GOT3 (cell line): ENCODE data around the gene MCRIP2.
"Not testable (repeated sequence)": the region's sequence is repeated elsewhere in the genome, so short reads cannot be mapped to it uniquely, and the experiment has no call there.

Experiments used
- DNase-seq: peaks from one replicate; lab custom pipeline; 2025; ENCODE audit warnings: mixed read lengths; lab: John Stamatoyannopoulos, UW

MCRIP2 gene

GRCh38 chr16:641326-642188 is at the start of gene MCRIP2:
MCRIP2 (plus strand) TSS chr16:641828; CDS start chr16:641992, 164 bp downstream.
- DNase-seq: peak; percentile 29

- DNase-seq: no peak
Measured at GRCh38 chr16:591892-592517, 49.6 kb upstream of the MCRIP2 start.

GRCh38 chr16:592518-593306 is 48.9 kb upstream of the MCRIP2 start:
- no peak for DNase-seq

- no peak for DNase-seq
Measured at GRCh38 chr16:593406-593805, 48.2 kb upstream of the MCRIP2 start.

GRCh38 chr16:593807-594206 is 47.8 kb upstream of the MCRIP2 start:
- no peak for DNase-seq

- DNase-seq: no peak
Measured at GRCh38 chr16:595094-595528, 46.5 kb upstream of the MCRIP2 start.

GRCh38 chr16:595942-596735 is 45.5 kb upstream of the MCRIP2 start:
- no peak for DNase-seq

GRCh38 chr16:596736-597060 is 44.9 kb upstream of the MCRIP2 start:
- no peak for DNase-seq

- DNase-seq: not testable (repeated sequence)
Measured at GRCh38 chr16:597655-598054, 44.0 kb upstream of the MCRIP2 start.

- no peak for DNase-seq
Measured at GRCh38 chr16:598823-599739, 42.5 kb upstream of the MCRIP2 start.

GRCh38 chr16:600781-601180 is 40.8 kb upstream of the MCRIP2 start:
- DNase-seq: no peak

- no peak for DNase-seq
Measured at GRCh38 chr16:603933-604332, 37.7 kb upstream of the MCRIP2 start.

GRCh38 chr16:606656-607307 is 34.8 kb upstream of the MCRIP2 start:
- DNase-seq: no peak

GRCh38 chr16:608019-608418 is 33.6 kb upstream of the MCRIP2 start:
- no peak for DNase-seq

- no peak for DNase-seq
Measured at GRCh38 chr16:609316-609715, 32.3 kb upstream of the MCRIP2 start.

- no peak for DNase-seq
Measured at GRCh38 chr16:609984-610383, 31.6 kb upstream of the MCRIP2 start.

- no peak for DNase-seq
Measured at GRCh38 chr16:610513-611381, 30.9 kb upstream of the MCRIP2 start.

GRCh38 chr16:615122-615521 is 26.5 kb upstream of the MCRIP2 start:
- no peak for DNase-seq
